A673 (cell line): ENCODE results near the gene SBF2.

Experiments
- CTCF ChIP-seq: fragments of 300-800, 200-600 bp; sonication (generic); conservative IDR thresholded peaks from 2 replicates; pipeline ENCODE4 v1.5.1; 2017; ENCODE audit warnings: low read depth, mild to moderate bottlenecking, antibody characterized with exemption, low read length, moderate library complexity, mixed read lengths
- EZH2 ChIP-seq: fragments of 200-600 bp; sonication (generic); IDR thresholded peaks from 2 replicates; pipeline ENCODE4 v1.6.1; 2017; ENCODE audit warnings: borderline replicate concordance, low read depth, mild to moderate bottlenecking, mixed read lengths, antibody characterized with exemption, low read length; ENCODE audit not compliant: poor library complexity, severe bottlenecking

- TF ChIP-seq CTCF: peak; percentile 59
- no peak for TF ChIP-seq EZH2
These were observed 10.7 kb upstream of the SBF2 start, which contains the start of gene ADM for GRCh38 chr11:10304495-10305261.
